NCI-H146 treated with DMSO at 0.1 percent for 48 hours (cell line): Measurements from ENCODE around the gene CTNNBL1.

Source experiments
- DNase-seq: peaks from one replicate; lab custom pipeline; 2025; ENCODE audit not compliant: unreplicated experiment; lab: John Stamatoyannopoulos, UW

CTNNBL1 gene

GRCh38 chr20:37895166-37895565 lies 201.3 kb downstream of the CTNNBL1 start:
- peak; percentile 54 for DNase-seq

GRCh38 chr20:37896932-37897548 lies 203.2 kb downstream of the CTNNBL1 start:
- DNase-seq: no peak

- no peak for DNase-seq
Measured at GRCh38 chr20:37898233-37899104, 204.6 kb downstream of the CTNNBL1 start.

- no peak for DNase-seq
Measured at GRCh38 chr20:37899105-37900045, 205.5 kb downstream of the CTNNBL1 start.

GRCh38 chr20:37901240-37901639 lies 207.4 kb downstream of the CTNNBL1 start:
- DNase-seq: no peak

- DNase-seq: peak; percentile 33
Measured at GRCh38 chr20:37901654-37902503, 208.0 kb downstream of the CTNNBL1 start.

GRCh38 chr20:37902504-37903313 lies 208.9 kb downstream of the CTNNBL1 start, which contains the start of gene VSTM2L:
VSTM2L (plus strand) TSS chr20:37903127; CDS start chr20:37903351, 224 bp downstream.
- peak; percentile 21 for DNase-seq

- no peak for DNase-seq
Measured at GRCh38 chr20:37903317-37904007, 209.6 kb downstream of the CTNNBL1 start.

GRCh38 chr20:37904008-37904642 lies 210.3 kb downstream of the CTNNBL1 start:
- DNase-seq: no peak

GRCh38 chr20:37904845-37905373 lies 211.1 kb downstream of the CTNNBL1 start:
- no peak for DNase-seq

- no peak for DNase-seq
Measured at GRCh38 chr20:37905671-37906613, 212.1 kb downstream of the CTNNBL1 start.

- DNase-seq: no peak
Measured at GRCh38 chr20:37907330-37907676, 213.5 kb downstream of the CTNNBL1 start.

- DNase-seq: peak; percentile 84
Measured at GRCh38 chr20:37907677-37908401, 214.0 kb downstream of the CTNNBL1 start.

GRCh38 chr20:37911261-37911660 lies 217.4 kb downstream of the CTNNBL1 start:
- no peak for DNase-seq

- DNase-seq: no peak
Measured at GRCh38 chr20:37911838-37912281, 218.0 kb downstream of the CTNNBL1 start.

GRCh38 chr20:37912874-37913273 lies 219.0 kb downstream of the CTNNBL1 start:
- no peak for DNase-seq
